HCT116 (cell line): Measurements from ENCODE around the gene LIN28A.

ENCODE experiments used
- CEBPB ChIP-seq: IDR thresholded peaks from 2 replicates; pipeline ENCODE4 v1.6.1; 2012; ENCODE audit warnings: low read depth
- ELF1 ChIP-seq: IDR thresholded peaks from 2 replicates; pipeline ENCODE4 v1.6.1; 2012; ENCODE audit warnings: low read depth, borderline replicate concordance
- EZH2 ChIP-seq: fragments of 200-600 bp; sonication (generic); IDR thresholded peaks from 2 replicates; pipeline ENCODE4 v1.6.1; 2017; ENCODE audit warnings: antibody characterized with exemption, mixed run types
- JUND ChIP-seq: IDR thresholded peaks from 2 replicates; pipeline ENCODE4 v1.6.1; 2012
- POLR2A ChIP-seq: IDR thresholded peaks from 2 replicates; pipeline ENCODE4 v1.7.0; 2011; ENCODE audit warnings: borderline replicate concordance; ENCODE audit not compliant: insufficient read depth, insufficient read length; ENCODE audit errors: extremely low read depth
- POLR2AphosphoS5 ChIP-seq: IDR thresholded peaks from 2 replicates; pipeline ENCODE4 v1.6.1; 2011; ENCODE audit warnings: mild to moderate bottlenecking, low read depth, low read length, moderate library complexity
- RAD21 ChIP-seq: IDR thresholded peaks from 2 replicates; pipeline ENCODE4 v1.6.1; 2012; ENCODE audit warnings: low read depth, mild to moderate bottlenecking
- SIN3A ChIP-seq: IDR thresholded peaks from 2 replicates; pipeline ENCODE4 v1.6.1; 2012; ENCODE audit warnings: low read depth
- SP1 ChIP-seq: IDR thresholded peaks from 2 replicates; pipeline ENCODE4 v1.6.1; 2012; ENCODE audit warnings: low read depth
- TF ChIP-seq, protein P1 (sequence below), 3 experiments: fragments of 200-600 bp in 1 of 3; sonication (generic) in 1 of 3; IDR thresholded peaks in 2 of 3; conservative IDR thresholded peaks in 1 of 3; 2 replicates each; pipeline ENCODE4 v1.5.1; 2012 to 2017; ENCODE audit warnings: low read depth in 2 of 3, low read length in 2 of 3, antibody characterized with exemption in 1 of 3, borderline replicate concordance in 1 of 3, control low read depth in 1 of 3, mild to moderate bottlenecking in 1 of 3, mixed read lengths in 1 of 3, mixed run types in 1 of 3, moderate library complexity in 1 of 3; ENCODE audit not compliant: insufficient read depth in 1 of 3
- TF ChIP-seq, protein P2 (sequence below): IDR thresholded peaks from 2 replicates; pipeline ENCODE4 v1.6.1; 2012; ENCODE audit warnings: low read depth

DNA sequence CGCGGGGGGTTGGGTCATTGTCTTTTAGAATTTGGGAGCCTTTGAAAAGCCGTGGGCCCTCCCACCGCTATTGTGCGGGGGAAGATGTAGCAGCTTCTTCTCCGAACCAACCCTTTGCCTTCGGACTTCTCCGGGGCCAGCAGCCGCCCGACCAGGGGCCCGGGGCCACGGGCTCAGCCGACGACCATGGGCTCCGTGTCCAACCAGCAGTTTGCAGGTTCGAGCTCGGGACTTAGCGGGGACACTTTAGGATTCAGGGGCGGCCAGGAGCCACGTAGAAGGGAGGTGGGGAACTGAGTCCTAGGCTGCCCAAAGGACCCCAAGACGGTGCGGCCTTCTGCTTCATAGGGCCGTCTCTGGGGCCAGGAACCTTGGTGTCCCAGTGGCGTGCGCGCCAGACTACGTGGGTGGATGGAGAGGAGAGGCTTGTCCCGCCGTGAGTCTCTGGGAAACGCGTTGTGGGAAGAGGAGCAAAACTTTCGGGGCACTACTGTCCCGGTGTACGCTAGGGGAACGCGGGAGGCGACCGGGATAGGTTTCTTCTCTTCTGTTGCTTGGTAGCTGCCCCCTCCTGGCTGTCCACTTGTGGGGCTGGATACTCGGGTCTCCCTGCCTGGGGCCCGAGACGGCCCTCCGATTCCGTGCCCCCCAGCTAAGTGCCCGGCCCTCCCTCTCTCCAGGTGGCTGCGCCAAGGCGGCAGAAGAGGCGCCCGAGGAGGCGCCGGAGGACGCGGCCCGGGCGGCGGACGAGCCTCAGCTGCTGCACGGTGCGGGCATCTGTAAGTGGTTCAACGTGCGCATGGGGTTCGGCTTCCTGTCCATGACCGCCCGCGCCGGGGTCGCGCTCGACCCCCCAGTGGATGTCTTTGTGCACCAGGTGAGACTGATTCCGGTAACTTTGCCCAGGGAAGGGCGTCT lies at the start of gene LIN28A:
- TF ChIP-seq, protein P1, sequence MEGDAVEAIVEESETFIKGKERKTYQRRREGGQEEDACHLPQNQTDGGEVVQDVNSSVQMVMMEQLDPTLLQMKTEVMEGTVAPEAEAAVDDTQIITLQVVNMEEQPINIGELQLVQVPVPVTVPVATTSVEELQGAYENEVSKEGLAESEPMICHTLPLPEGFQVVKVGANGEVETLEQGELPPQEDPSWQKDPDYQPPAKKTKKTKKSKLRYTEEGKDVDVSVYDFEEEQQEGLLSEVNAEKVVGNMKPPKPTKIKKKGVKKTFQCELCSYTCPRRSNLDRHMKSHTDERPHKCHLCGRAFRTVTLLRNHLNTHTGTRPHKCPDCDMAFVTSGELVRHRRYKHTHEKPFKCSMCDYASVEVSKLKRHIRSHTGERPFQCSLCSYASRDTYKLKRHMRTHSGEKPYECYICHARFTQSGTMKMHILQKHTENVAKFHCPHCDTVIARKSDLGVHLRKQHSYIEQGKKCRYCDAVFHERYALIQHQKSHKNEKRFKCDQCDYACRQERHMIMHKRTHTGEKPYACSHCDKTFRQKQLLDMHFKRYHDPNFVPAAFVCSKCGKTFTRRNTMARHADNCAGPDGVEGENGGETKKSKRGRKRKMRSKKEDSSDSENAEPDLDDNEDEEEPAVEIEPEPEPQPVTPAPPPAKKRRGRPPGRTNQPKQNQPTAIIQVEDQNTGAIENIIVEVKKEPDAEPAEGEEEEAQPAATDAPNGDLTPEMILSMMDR (IDR thresholded peaks at IDR 0.05 in 2 of 3, conservative IDR thresholded peaks at IDR 0.05 in 1 of 3; ENCODE audit: borderline replicate concordance in 1 of 3, insufficient read depth in 1 of 3, low read depth in 2 of 3, low read length in 2 of 3) = no peak
- TF ChIP-seq EZH2 (no peak), POLR2A (no peak), SIN3A (no peak), CEBPB (no peak), SP1 (no peak), POLR2AphosphoS5 (no peak), RAD21 (no peak), ELF1 (no peak), JUND (no peak)
- TF ChIP-seq, protein P2, sequence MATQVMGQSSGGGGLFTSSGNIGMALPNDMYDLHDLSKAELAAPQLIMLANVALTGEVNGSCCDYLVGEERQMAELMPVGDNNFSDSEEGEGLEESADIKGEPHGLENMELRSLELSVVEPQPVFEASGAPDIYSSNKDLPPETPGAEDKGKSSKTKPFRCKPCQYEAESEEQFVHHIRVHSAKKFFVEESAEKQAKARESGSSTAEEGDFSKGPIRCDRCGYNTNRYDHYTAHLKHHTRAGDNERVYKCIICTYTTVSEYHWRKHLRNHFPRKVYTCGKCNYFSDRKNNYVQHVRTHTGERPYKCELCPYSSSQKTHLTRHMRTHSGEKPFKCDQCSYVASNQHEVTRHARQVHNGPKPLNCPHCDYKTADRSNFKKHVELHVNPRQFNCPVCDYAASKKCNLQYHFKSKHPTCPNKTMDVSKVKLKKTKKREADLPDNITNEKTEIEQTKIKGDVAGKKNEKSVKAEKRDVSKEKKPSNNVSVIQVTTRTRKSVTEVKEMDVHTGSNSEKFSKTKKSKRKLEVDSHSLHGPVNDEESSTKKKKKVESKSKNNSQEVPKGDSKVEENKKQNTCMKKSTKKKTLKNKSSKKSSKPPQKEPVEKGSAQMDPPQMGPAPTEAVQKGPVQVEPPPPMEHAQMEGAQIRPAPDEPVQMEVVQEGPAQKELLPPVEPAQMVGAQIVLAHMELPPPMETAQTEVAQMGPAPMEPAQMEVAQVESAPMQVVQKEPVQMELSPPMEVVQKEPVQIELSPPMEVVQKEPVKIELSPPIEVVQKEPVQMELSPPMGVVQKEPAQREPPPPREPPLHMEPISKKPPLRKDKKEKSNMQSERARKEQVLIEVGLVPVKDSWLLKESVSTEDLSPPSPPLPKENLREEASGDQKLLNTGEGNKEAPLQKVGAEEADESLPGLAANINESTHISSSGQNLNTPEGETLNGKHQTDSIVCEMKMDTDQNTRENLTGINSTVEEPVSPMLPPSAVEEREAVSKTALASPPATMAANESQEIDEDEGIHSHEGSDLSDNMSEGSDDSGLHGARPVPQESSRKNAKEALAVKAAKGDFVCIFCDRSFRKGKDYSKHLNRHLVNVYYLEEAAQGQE = no peak
